GM06990 (cell line): ENCODE data around the gene FAT4.

Experiments used
- DNase-seq: peaks from one replicate; pipeline ENCODE4 v3.0.0-alpha.2; 2011; ENCODE audit not compliant: insufficient read length; ENCODE audit errors: extremely low read depth
- H3K27me3 ChIP-seq: replicated peaks from 2 replicates; pipeline ENCODE4 v1.6.0; 2011; ENCODE audit warnings: low read length; ENCODE audit not compliant: control insufficient read depth, insufficient read depth
- H3K36me3 ChIP-seq: 2 replicates; pipeline ENCODE4 v1.5.1; 2011; ENCODE audit warnings: low read length; ENCODE audit not compliant: control insufficient read depth, insufficient read depth
- H3K4me3 ChIP-seq: replicated peaks from 2 replicates; pipeline ENCODE4 v1.5.1; 2011; ENCODE audit warnings: low read depth, mild to moderate bottlenecking, control low read depth, low read length
- CTCF ChIP-seq: IDR thresholded peaks from 2 replicates; pipeline ENCODE4 v1.5.1; 2011; ENCODE audit warnings: low read length, control low read depth, mild to moderate bottlenecking, inconsistent platforms; ENCODE audit not compliant: insufficient read depth, poor library complexity, severe bottlenecking

The FAT4 gene

DNA sequence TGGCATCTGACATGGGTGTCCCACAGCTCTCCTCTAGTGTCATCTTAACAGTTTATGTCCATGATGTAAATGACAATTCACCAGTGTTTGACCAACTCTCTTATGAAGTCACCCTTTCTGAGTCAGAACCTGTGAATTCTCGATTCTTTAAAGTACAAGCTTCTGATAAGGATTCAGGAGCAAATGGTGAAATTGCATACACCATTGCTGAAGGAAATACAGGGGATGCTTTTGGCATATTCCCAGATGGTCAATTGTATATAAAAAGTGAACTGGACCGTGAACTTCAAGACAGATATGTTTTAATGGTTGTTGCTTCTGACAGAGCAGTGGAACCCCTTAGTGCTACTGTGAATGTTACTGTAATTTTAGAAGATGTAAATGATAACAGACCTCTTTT, 4.6 kb downstream of the FAT4 start:
- Histone ChIP-seq H3K36me3 (no peaks in the 10 kb centered on the region), H3K27me3 (peaks cover under 1% of the 10 kb centered on the region; the same call in 1 of the 2 replicates), H3K4me3 (no peak overlapping the region)
- TF ChIP-seq CTCF = no peak
- DNase-seq = no peak

DNA sequence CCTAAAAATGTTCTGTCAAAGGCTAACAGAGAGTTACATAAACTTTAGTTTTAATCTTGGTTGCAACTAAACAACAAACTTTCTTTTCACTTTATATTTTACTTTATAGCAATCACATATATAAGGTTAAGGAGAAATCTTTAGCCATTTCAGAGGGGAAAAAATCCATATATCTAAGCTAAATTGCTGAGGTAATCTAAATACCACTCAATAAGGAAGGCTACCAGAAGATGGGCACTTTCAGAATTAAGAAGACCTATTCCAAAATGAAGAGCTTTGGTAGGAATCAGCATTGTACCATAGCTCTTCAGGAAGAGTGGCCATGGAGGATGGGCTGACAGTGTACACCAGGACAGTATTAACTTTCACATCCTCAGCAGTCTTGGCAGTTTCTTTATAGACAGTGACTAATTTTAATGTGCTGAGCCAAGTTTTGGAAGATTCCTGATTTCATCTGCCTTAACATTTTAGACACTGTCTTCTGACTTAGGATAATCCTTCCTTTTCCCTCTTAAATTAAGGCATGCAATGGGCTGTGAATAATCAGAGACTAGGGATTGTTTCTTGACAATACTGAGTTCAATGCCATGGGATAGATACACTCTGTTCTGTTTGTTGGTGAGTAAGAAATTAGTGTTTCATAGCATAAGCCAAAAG, 7.1 kb downstream of the FAT4 start:
- no peak for TF ChIP-seq CTCF
- no peak overlapping the region for H3K4me3 ChIP-seq
- no peaks in the 10 kb centered on the region for H3K27me3 ChIP-seq
- no peak for DNase-seq
- no peaks in the 10 kb centered on the region for H3K36me3 ChIP-seq

- TF ChIP-seq CTCF = no peak
- no peaks in the 10 kb centered on the region for H3K27me3 ChIP-seq
- no peaks in the 10 kb centered on the region for H3K36me3 ChIP-seq
- no peak overlapping the region for H3K4me3 ChIP-seq
- no peak for DNase-seq
These were observed 7.6 kb downstream of the FAT4 start for GRCh38 chr4:125322366-125322730.

DNA sequence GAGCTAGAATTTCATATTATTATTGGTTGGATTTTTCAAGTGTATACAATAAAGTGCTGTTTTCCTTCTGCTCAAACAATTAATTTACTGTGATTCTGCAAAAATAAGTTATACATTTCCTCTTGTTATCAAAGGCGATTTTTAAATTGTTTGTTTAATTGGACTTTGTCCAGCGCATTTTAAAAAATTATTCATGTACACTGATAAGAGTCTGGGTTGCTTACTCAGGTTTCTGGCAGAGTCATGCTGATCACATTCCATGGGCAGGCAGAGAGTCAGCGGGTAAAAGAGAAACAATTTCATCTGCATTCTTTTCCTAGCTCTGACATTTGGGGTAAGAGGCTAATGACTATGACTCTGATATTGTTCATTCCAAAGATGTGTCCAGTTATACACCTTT, 8.9 kb downstream of the FAT4 start:
- DNase-seq = no peak
- H3K36me3 ChIP-seq = no peaks in the 10 kb centered on the region
- H3K4me3 ChIP-seq = no peak overlapping the region
- no peak for TF ChIP-seq CTCF
- H3K27me3 ChIP-seq = no peaks in the 10 kb centered on the region

DNA sequence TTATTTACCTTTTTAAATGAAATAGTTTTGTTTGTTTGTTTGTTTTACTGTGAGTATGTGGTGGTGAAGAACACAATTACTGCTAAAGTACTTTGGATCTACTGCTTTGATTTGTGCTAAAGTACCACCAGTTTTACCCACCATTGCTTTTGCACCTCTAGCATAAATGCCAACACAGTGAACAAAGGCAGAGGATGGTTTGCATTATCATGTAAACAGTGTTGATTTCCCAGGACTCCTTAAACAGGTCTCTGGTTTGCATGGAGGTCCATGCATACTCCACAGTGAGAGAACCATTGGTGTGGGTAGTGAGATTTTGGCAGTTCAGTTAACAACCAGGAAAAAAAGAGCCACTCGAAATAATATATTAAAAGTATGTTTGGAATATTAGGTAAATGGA, 11.0 kb downstream of the FAT4 start:
- Histone ChIP-seq H3K36me3 (no peaks in the 10 kb centered on the region), H3K27me3 (no peaks in the 10 kb centered on the region), H3K4me3 (no peak overlapping the region)
- TF ChIP-seq CTCF = no peak
- DNase-seq = no peak

- no peaks in the 10 kb centered on the region for H3K36me3 ChIP-seq
- TF ChIP-seq CTCF = no peak
- H3K27me3 ChIP-seq = no peaks in the 10 kb centered on the region
- no peak overlapping the region for H3K4me3 ChIP-seq
- no peak for DNase-seq
These were observed 16.4 kb downstream of the FAT4 start for GRCh38 chr4:125331116-125331515.
